Fibroblast of skin of back (primary cell): Measurements from ENCODE around the gene ATP6AP2.
"Not testable (repeated sequence)": the region's sequence is repeated elsewhere in the genome, so short reads cannot be mapped to it uniquely, and the experiment has no call there.

Source experiments
- DNase-seq: peaks from one replicate; pipeline ENCODE4 v3.0.0-alpha.2; 2013

The ATP6AP2 gene

GRCh38 chrX:40576291-40576690 lies 4.5 kb upstream of the ATP6AP2 start:
- no peak for DNase-seq

GRCh38 chrX:40578039-40578695 lies 2.6 kb upstream of the ATP6AP2 start:
- DNase-seq = no peak

- no peak for DNase-seq
Measured at GRCh38 chrX:40579141-40579540, 1.6 kb upstream of the ATP6AP2 start.

- DNase-seq = no peak
Measured at GRCh38 chrX:40579900-40580536, 752 bp upstream of the ATP6AP2 start.

GRCh38 chrX:40581336-40581920 lies 658 bp downstream of the ATP6AP2 start:
- peak; percentile 12 for DNase-seq

GRCh38 chrX:40582178-40582577 lies 1.4 kb downstream of the ATP6AP2 start:
- DNase-seq = not testable (repeated sequence)

GRCh38 chrX:40582811-40583210 lies 2.0 kb downstream of the ATP6AP2 start:
- no peak for DNase-seq

- not testable (repeated sequence) for DNase-seq
Measured at GRCh38 chrX:40587623-40588022, 6.9 kb downstream of the ATP6AP2 start.

GRCh38 chrX:40589616-40590321 lies 9.0 kb downstream of the ATP6AP2 start:
- DNase-seq = not testable (repeated sequence)

- DNase-seq = no peak
Measured at GRCh38 chrX:40603446-40603845, 22.7 kb downstream of the ATP6AP2 start.

- no peak for DNase-seq
Measured at GRCh38 chrX:40607381-40607780, 26.6 kb downstream of the ATP6AP2 start.

- no peak for DNase-seq
Measured at GRCh38 chrX:40612511-40612910, 31.7 kb downstream of the ATP6AP2 start.

- DNase-seq = no peak
Measured at GRCh38 chrX:40615976-40616375, 35.2 kb downstream of the ATP6AP2 start.

GRCh38 chrX:40617566-40617965 lies 36.8 kb downstream of the ATP6AP2 start:
- no peak for DNase-seq

- no peak for DNase-seq
Measured at GRCh38 chrX:40622479-40623138, 41.8 kb downstream of the ATP6AP2 start.

- no peak for DNase-seq
Measured at GRCh38 chrX:40623139-40623536, 42.4 kb downstream of the ATP6AP2 start, which contains the start of gene MPC1L. MPC1L (plus strand) TSS chrX:40623428; CDS start chrX:40623566, 138 bp downstream.

- DNase-seq = no peak
Measured at GRCh38 chrX:40623665-40624064, 42.9 kb downstream of the ATP6AP2 start.

- DNase-seq = no peak
Measured at GRCh38 chrX:40625294-40625693, 44.5 kb downstream of the ATP6AP2 start.

- DNase-seq = no peak
Measured at GRCh38 chrX:40628506-40628905, 47.7 kb downstream of the ATP6AP2 start.

GRCh38 chrX:40632199-40632598 lies 51.4 kb downstream of the ATP6AP2 start:
- DNase-seq = no peak

- DNase-seq = no peak
Measured at GRCh38 chrX:40637687-40638086, 56.9 kb downstream of the ATP6AP2 start.

GRCh38 chrX:40644176-40644575 lies 63.4 kb downstream of the ATP6AP2 start:
- DNase-seq = no peak
